H1 (cell line): Measurements from ENCODE around the gene SLC16A5. TPM values are rescaled to one million over a fixed set of nuclear protein-coding genes. Genes with fewer than 3 reads are reported as not detected.

Experiments
- CTCF ChIA-PET: fragments of 300-600 bp; sonication (Branson Sonifier 250); formaldehyde crosslinking; loops from one replicate; lab custom pipeline; 2021; ENCODE audit not compliant: partially characterized antibody; lab: Charles Lee
- POLR2A ChIA-PET: fragments of 300-600 bp; sonication (Branson Sonifier 250); formaldehyde crosslinking; loops from one replicate; lab custom pipeline; 2021; ENCODE audit warnings: inconsistent platforms; ENCODE audit not compliant: partially characterized antibody; lab: Charles Lee
- DNase-seq, 2 experiments: peaks; one replicate each; pipeline versions ENCODE4 v3.0.0 to v3.0.0-alpha.2; 2010 to 2022; ENCODE audit warnings: low spot score in 2 of 2, low read depth in 1 of 2, mixed read lengths in 1 of 2
- FAIRE-seq: peaks from 2 replicates; lab custom pipeline; 2011; peaks lifted over from hg19 to GRCh38; lab: Jason Lieb, UNC
- H2AFZ ChIP-seq: 2 replicates; pipeline ENCODE4 v1.8.1; 2012; ENCODE audit warnings: low read length, inconsistent platforms
- H2AK5ac ChIP-seq: 2 replicates; pipeline ENCODE4 v1.6.1; 2013; ENCODE audit warnings: low read depth, low read length
- H2BK120ac ChIP-seq: replicated peaks from 2 replicates; pipeline ENCODE3; 2013; ENCODE audit warnings: low read depth, low read length, inconsistent platforms
- H2BK12ac ChIP-seq: 2 replicates; pipeline ENCODE4 v1.6.1; 2013; ENCODE audit warnings: low read depth, low read length
- H2BK15ac ChIP-seq: 2 replicates; pipeline ENCODE4 v1.6.1; 2013; ENCODE audit warnings: low read length
- H2BK20ac ChIP-seq: 2 replicates; pipeline ENCODE4 v1.6.1; 2013; ENCODE audit warnings: low read length
- H2BK5ac ChIP-seq: 2 replicates; pipeline ENCODE4 v1.6.1; 2013; ENCODE audit warnings: low read depth, low read length
- H3K14ac ChIP-seq: 2 replicates; pipeline ENCODE4 v1.6.1; 2013; ENCODE audit warnings: inconsistent platforms; ENCODE audit not compliant: insufficient read length
- H3K18ac ChIP-seq: 2 replicates; pipeline ENCODE4 v1.6.1; 2013; ENCODE audit warnings: low read length; ENCODE audit errors: extremely low read depth
- H3K23ac ChIP-seq: 2 replicates; pipeline ENCODE4 v1.6.1; 2013; ENCODE audit warnings: inconsistent platforms; ENCODE audit not compliant: insufficient read length
- H3K23me2 ChIP-seq: 2 replicates; pipeline ENCODE4 v1.6.1; 2013; ENCODE audit warnings: low read depth, low read length
- H3K27ac ChIP-seq: 2 replicates; pipeline ENCODE4 v1.6.1; 2011; ENCODE audit warnings: low read depth, low read length, inconsistent platforms
- H3K27me3 ChIP-seq, 4 experiments: replicated peaks in 1 of 4; 1 replicate in 1 of 4; 2 replicates in 3 of 4; pipeline versions ENCODE4 v1.6.1 to v1.8.1; 2011 to 2013; ENCODE audit warnings: low read length in 3 of 4, mild to moderate bottlenecking in 3 of 4, inconsistent platforms in 2 of 4, mixed read lengths in 2 of 4, moderate library complexity in 1 of 4; ENCODE audit not compliant: control insufficient read depth in 3 of 4, insufficient read depth in 3 of 4; ENCODE audit errors: extremely low read depth in 1 of 4
- H3K36me3 ChIP-seq, 4 experiments: 2 replicates each; pipeline versions ENCODE4 v1.6.1 to v1.8.1; 2011 to 2013; ENCODE audit warnings: mild to moderate bottlenecking in 4 of 4, low read length in 3 of 4, moderate library complexity in 2 of 4, control low read depth in 1 of 4, inconsistent platforms in 1 of 4; ENCODE audit not compliant: insufficient read depth in 4 of 4, control insufficient read depth in 2 of 4
- H3K4ac ChIP-seq: replicated peaks from 2 replicates; pipeline ENCODE3; 2013; ENCODE audit warnings: low read length, low read depth, mixed read lengths, inconsistent platforms; ENCODE audit not compliant: insufficient read length
- H3K4me1 ChIP-seq, 4 experiments: replicated peaks in 1 of 4; 1 replicate in 1 of 4; 2 replicates in 3 of 4; pipeline versions ENCODE4 v1.6.1 to v1.8.1; 2011 to 2013; ENCODE audit warnings: low read length in 3 of 4, inconsistent platforms in 2 of 4, mixed read lengths in 1 of 4; ENCODE audit not compliant: insufficient read depth in 4 of 4, control insufficient read depth in 3 of 4
- H3K4me2 ChIP-seq, 2 experiments: 2 replicates each; pipeline versions ENCODE4 v1.6.1 to v1.8.1; 2011 to 2013; ENCODE audit warnings: low read depth in 2 of 2, low read length in 2 of 2, control low read depth in 1 of 2, inconsistent platforms in 1 of 2, mild to moderate bottlenecking in 1 of 2; ENCODE audit not compliant: insufficient read depth in 1 of 2
- H3K4me3 ChIP-seq, 4 experiments: fragments of 200-600, 300-600 bp in 1 of 4; sonication (generic), shearing (Covaris generic), sonication (Bioruptor Twin) in 1 of 4; 2 replicates each; pipeline versions ENCODE4 v1.5.1 to v1.8.1; 2011 to 2016; ENCODE audit warnings: low read length in 4 of 4, low read depth in 3 of 4, control low read depth in 2 of 4, inconsistent platforms in 2 of 4, mild to moderate bottlenecking in 2 of 4, mixed read lengths in 1 of 4, moderate library complexity in 1 of 4; ENCODE audit not compliant: insufficient read depth in 2 of 4; ENCODE audit errors: extremely low read depth in 1 of 4
- H3K56ac ChIP-seq: replicated peaks from 2 replicates; pipeline ENCODE3; 2013; ENCODE audit warnings: low read depth, mild to moderate bottlenecking, mixed read lengths, low read length, inconsistent platforms; ENCODE audit not compliant: insufficient read length
- H3K79me1 ChIP-seq: 2 replicates; pipeline ENCODE4 v1.6.1; 2013; ENCODE audit warnings: low read depth, low read length, control low read depth
- H3K79me2 ChIP-seq, 2 experiments: 2 replicates each; pipeline versions ENCODE4 v1.6.1 to v1.8.1; 2012 to 2013; ENCODE audit warnings: low read length in 2 of 2, mild to moderate bottlenecking in 2 of 2, inconsistent platforms in 1 of 2; ENCODE audit not compliant: insufficient read depth in 2 of 2, control insufficient read depth in 1 of 2
- H3K9ac ChIP-seq, 4 experiments: replicated peaks in 1 of 4; 1 replicate in 1 of 4; 2 replicates in 3 of 4; pipeline versions ENCODE4 v1.6.1 to v1.8.1; 2011 to 2013; ENCODE audit warnings: low read depth in 3 of 4, low read length in 3 of 4, control low read depth in 2 of 4, mild to moderate bottlenecking in 2 of 4, moderate library complexity in 2 of 4, inconsistent platforms in 1 of 4; ENCODE audit errors: extremely low read depth in 1 of 4
- H3K9me3 ChIP-seq, 2 experiments: 2 replicates each; pipeline versions ENCODE4 v1.6.1 to v1.8.1; 2012 to 2013; ENCODE audit warnings: mild to moderate bottlenecking in 2 of 2, moderate library complexity in 2 of 2, control low read depth in 1 of 2, inconsistent platforms in 1 of 2, low read depth in 1 of 2, low read length in 1 of 2, mixed read lengths in 1 of 2; ENCODE audit not compliant: insufficient read depth in 2 of 2
- H4K20me1 ChIP-seq, 2 experiments: replicated peaks in 1 of 2; 2 replicates each; pipeline versions ENCODE3 to v1.8.1; 2011 to 2013; ENCODE audit warnings: inconsistent platforms in 2 of 2, low read length in 2 of 2, mild to moderate bottlenecking in 1 of 2; ENCODE audit not compliant: insufficient read depth in 2 of 2, control insufficient read depth in 1 of 2
- H4K5ac ChIP-seq: 2 replicates; pipeline ENCODE4 v1.6.1; 2013; ENCODE audit warnings: low read length, low read depth, mixed read lengths, inconsistent platforms; ENCODE audit not compliant: insufficient read length
- H4K8ac ChIP-seq: 2 replicates; pipeline ENCODE4 v1.8.0; 2013; ENCODE audit warnings: mild to moderate bottlenecking, moderate library complexity, low read length, inconsistent platforms; ENCODE audit not compliant: insufficient read depth; ENCODE audit errors: extremely low read depth
- H4K91ac ChIP-seq: replicated peaks from 2 replicates; pipeline ENCODE3; 2013; ENCODE audit warnings: low read length, mixed read lengths, inconsistent platforms; ENCODE audit not compliant: insufficient read length
- BACH1 ChIP-seq: IDR thresholded peaks from 2 replicates; pipeline ENCODE4 v1.6.1; 2012; ENCODE audit warnings: low read length, improper control_type of control experiment
- BRCA1 ChIP-seq: IDR thresholded peaks from 2 replicates; pipeline ENCODE4 v1.6.1; 2012; ENCODE audit warnings: low read depth, low read length, improper control_type of control experiment
- CBX8 ChIP-seq: fragments of 300-800, 300-1000 bp; sonication (generic); IDR thresholded peaks from 2 replicates; pipeline ENCODE4 v1.7.1; 2016; ENCODE audit warnings: low read depth, low read length, borderline replicate concordance
- FOSL1 ChIP-seq: IDR thresholded peaks from 2 replicates; pipeline ENCODE4 v1.6.1; 2011; ENCODE audit warnings: mild to moderate bottlenecking, low read depth, low read length, moderate library complexity; ENCODE audit not compliant: insufficient read depth
- HDAC2 ChIP-seq, 2 experiments: fragments of 300-600 bp in 1 of 2; sonication (generic) in 1 of 2; IDR thresholded peaks; 2 replicates each; pipeline ENCODE4 v1.6.1; 2011 to 2012; ENCODE audit warnings: low read depth in 2 of 2, low read length in 2 of 2, mild to moderate bottlenecking in 2 of 2, moderate library complexity in 2 of 2, borderline replicate concordance in 1 of 2, inconsistent platforms in 1 of 2
- JUN ChIP-seq: IDR thresholded peaks from 2 replicates; pipeline ENCODE4 v1.6.1; 2011; ENCODE audit warnings: low read depth, mild to moderate bottlenecking, improper control_type of control experiment, low read length
- JUND ChIP-seq: IDR thresholded peaks from 2 replicates; pipeline ENCODE4 v1.6.1; 2011; ENCODE audit warnings: mild to moderate bottlenecking, improper control_type of control experiment, low read length
- RBBP5 ChIP-seq: IDR thresholded peaks from 2 replicates; pipeline ENCODE4 v1.7.1; 2012; ENCODE audit warnings: low read depth, mild to moderate bottlenecking, inconsistent platforms, low read length, moderate library complexity, borderline replicate concordance
- SAP30 ChIP-seq: fragments of 300-600 bp; sonication (generic); IDR thresholded peaks from 2 replicates; pipeline ENCODE4 v1.7.1; 2012; ENCODE audit warnings: low read length, moderate library complexity, mild to moderate bottlenecking, inconsistent platforms; ENCODE audit not compliant: insufficient read depth, insufficient replicate concordance
- SIN3A ChIP-seq, 2 experiments: IDR thresholded peaks in 1 of 2; conservative IDR thresholded peaks in 1 of 2; 2 replicates each; pipeline ENCODE4 v1.6.1; 2011 to 2012; ENCODE audit warnings: low read length in 2 of 2, improper control_type of control experiment in 1 of 2, low read depth in 1 of 2, mild to moderate bottlenecking in 1 of 2
- SIRT6 ChIP-seq: IDR thresholded peaks from one replicate; pipeline ENCODE4 v1.7.1; 2012; ENCODE audit warnings: low read length, inconsistent platforms
- SIX5 ChIP-seq: IDR thresholded peaks from 2 replicates; pipeline ENCODE4 v1.6.1; 2011; ENCODE audit warnings: mild to moderate bottlenecking, low read depth, low read length
- SP2 ChIP-seq: IDR thresholded peaks from 2 replicates; pipeline ENCODE4 v1.6.1; 2012; ENCODE audit warnings: mild to moderate bottlenecking, low read length, inconsistent platforms
- TAF1 ChIP-seq: IDR thresholded peaks from 2 replicates; pipeline ENCODE4 v1.6.1; 2011; ENCODE audit warnings: mild to moderate bottlenecking, low read depth, low read length
- WGBS, 2 experiments: shearing (Covaris generic) in 1 of 2; methylation state at CpG; one replicate each; pipeline versions ENCODE4 v1.1.6 to v1.1.7; 2013 to 2015; ENCODE audit warnings: low lambda C conversion rate in 2 of 2, mixed read lengths in 2 of 2, inconsistent platforms in 1 of 2, low coverage in 1 of 2, missing lambda C conversion rate in 1 of 2; ENCODE audit not compliant: insufficient replicate concordance in 2 of 2, insufficient coverage in 1 of 2, insufficient read length in 1 of 2; ENCODE audit errors: extremely low coverage in 1 of 2, missing lambda C conversion rate in 1 of 2; 5-methylcytosine and 5-hydroxymethylcytosine counted together
- polyA plus RNA-seq, 7 experiments: library from polyadenylated mRNA; depleted of rRNA in 3 of 7; stranded (reverse) in 5 of 7; unstranded in 2 of 7; fragments of >200 nt in 5 of 7; fragments of 200-250 nt in 2 of 7; gene quantifications; 1 replicate in 5 of 7; 2 replicates in 1 of 7; 4 replicates in 1 of 7; pipeline versions ENCODE4 v1.2.1 to v1.2.3, GENCODE V29; 2011 to 2013; ENCODE audit warnings: missing spikeins in 2 of 7, mixed read lengths in 2 of 7
- total RNA-seq: library from RNA; stranded (reverse); fragmentation: NEBNext Ultra II Directional; extraction: Animal tissue kit (Norgen Biotek cat#: 25700); gene quantifications from 2 replicates; pipeline ENCODE4 v1.2.1, GENCODE V29; 2021

Gene SLC16A5
- total and polyA plus RNA-seq, 2 of the 8 experiments (the other 6 are each of a cell fraction or from before 2014, with no cell fraction given), result 17.1 to 34.7 TPM

DNA sequence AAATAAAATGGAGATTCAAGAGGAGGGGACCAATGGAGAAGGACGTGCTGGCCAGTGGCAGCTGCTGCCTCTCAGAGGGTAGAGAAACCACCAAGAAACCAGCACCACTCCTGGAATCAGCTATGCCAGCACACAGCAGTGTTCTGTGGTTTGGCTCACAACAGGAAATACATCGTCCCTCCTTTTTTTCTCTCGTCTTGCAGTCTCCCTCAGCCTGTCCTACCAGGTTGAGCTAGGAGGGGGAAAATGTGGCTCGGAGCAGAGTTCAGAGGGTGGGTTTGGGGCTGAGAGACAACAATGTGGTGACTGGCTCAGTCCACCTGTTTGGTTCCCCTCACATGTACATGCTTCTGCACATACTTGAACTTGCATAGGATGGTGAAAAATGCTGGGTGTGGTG, 19.9 kb upstream of the SLC16A5 start:
- Histone ChIP-seq H4K20me1 (peaks cover 0 to 3% of the 10 kb centered on the region in 2 experiments), H3K36me3 (peaks cover 10 to 24% (median 19%) of the 10 kb centered on the region in 4 experiments), H4K5ac (no peak overlapping the region), H3K27me3 (no peaks in the 10 kb centered on the region), H2BK120ac (no peak overlapping the region), H2AFZ (no peak overlapping the region), H3K14ac (no peak overlapping the region), H3K23ac (no peak overlapping the region), H3K4me3 (no peak overlapping the region), H2AK5ac (0 out of 2 replicates have a peak overlapping the region, but pooled peaks have one; percentile 65), H3K4me2 (no peak overlapping the region), H2BK5ac (no peak overlapping the region), H3K4ac (no peak overlapping the region), H3K23me2 (no peaks in the 10 kb centered on the region), H3K27ac (no peak overlapping the region), H4K91ac (no peak overlapping the region), H3K9me3 (no peaks in the 10 kb centered on the region), H3K79me1 (peaks cover 2% of the 10 kb centered on the region; the same call in 1 of the 2 replicates), H2BK15ac (no peak overlapping the region), H4K8ac (no peak overlapping the region), H3K79me2 (no peaks in the 10 kb centered on the region), H3K9ac (no peak overlapping the region), H3K4me1 (no peaks in the 10 kb centered on the region; a peak in 1 of 7 replicates), H3K56ac (no peak overlapping the region), H2BK12ac (no peak overlapping the region), H2BK20ac (no peak overlapping the region), H3K18ac (no peak overlapping the region; the same call in 1 of the 2 replicates)
- WGBS, 2 experiments, result 93% methylated on average over 4 of the region's 4 CpGs; no CpG with 5 or more reads in 1 of the 2 experiments
- CTCF ChIA-PET, result interaction anchor here (0.5 to 7.3 kb wide), 7 partner anchors 8 to 46 kb away, joined by 3 to 64 read pairs (median 6); partner anchors contain the start of genes ARMC7 and SLC16A5
- POLR2A ChIA-PET, result interaction anchor here (1.0 to 5.8 kb wide), 6 partner anchors 11 to 291 kb away, joined by 3 to 25 read pairs (median 4); partner anchors contain the start of genes ARMC7 and MRPL58
- DNase-seq (no peak), FAIRE-seq (no peak)
- TF ChIP-seq SIX5 (no peak), SP2 (no peak), HDAC2 (IDR thresholded peaks at IDR 0.05; ENCODE audit: borderline replicate concordance in 1 of 2, low read depth in 2 of 2, low read length in 2 of 2) (no peak), BRCA1 (no peak), TAF1 (no peak), SIN3A (conservative IDR thresholded peaks at IDR 0.05 in 1 of 2, IDR thresholded peaks at IDR 0.05 in 1 of 2; ENCODE audit: low read depth in 1 of 2, low read length in 2 of 2) (no peak), SAP30 (no peak), JUND (no peak), JUN (no peak), SIRT6 (no peak), FOSL1 (no peak), RBBP5 (no peak), BACH1 (no peak), CBX8 (no peak)
